Neural progenitor cell (in vitro differentiated cells): Measurements from ENCODE around the gene PITPNC1. TPM values are rescaled to one million over a fixed set of nuclear protein-coding genes. Genes with fewer than 3 reads are reported as not detected.

Experiments used
- DNase-seq: peaks from one replicate; pipeline ENCODE4 v3.0.0-alpha.2; 2016; ENCODE audit warnings: low spot score
- H2AFZ ChIP-seq: fragments of 200-600 bp; sonication (generic); replicated peaks from 2 replicates; pipeline ENCODE4 v1.6.1; 2016; ENCODE audit warnings: antibody characterized with exemption
- H3F3A ChIP-seq: fragments of 200-600 bp; sonication (generic); 2 replicates; pipeline ENCODE4 v1.6.1; 2016; ENCODE audit warnings: antibody characterized with exemption, low read depth
- H3K27ac ChIP-seq: fragments of 200-600 bp; sonication (generic); 2 replicates; pipeline ENCODE4 v1.5.1; 2016; ENCODE audit warnings: mild to moderate bottlenecking
- H3K27me3 ChIP-seq: fragments of 200-600 bp; sonication (generic); 2 replicates; pipeline ENCODE4 v1.6.1; 2016; ENCODE audit warnings: mild to moderate bottlenecking, moderate library complexity
- H3K36me3 ChIP-seq: fragments of 200-600 bp; sonication (generic); 2 replicates; pipeline ENCODE4 v1.5.1; 2016
- H3K4me1 ChIP-seq: fragments of 200-600 bp; sonication (generic); 2 replicates; pipeline ENCODE4 v1.6.1; 2016; ENCODE audit warnings: mixed run types
- H3K4me2 ChIP-seq: fragments of 200-600 bp; sonication (generic); 2 replicates; pipeline ENCODE4 v1.6.1; 2016
- H3K4me3 ChIP-seq: fragments of 200-600 bp; sonication (generic); 2 replicates; pipeline ENCODE4 v1.5.1; 2016
- H3K79me2 ChIP-seq: fragments of 200-600 bp; sonication (generic); 2 replicates; pipeline ENCODE4 v1.6.1; 2016; ENCODE audit warnings: low read depth
- H3K9ac ChIP-seq: fragments of 200-600 bp; sonication (generic); 2 replicates; pipeline ENCODE4 v1.6.1; 2016
- H3K9me3 ChIP-seq: fragments of 200-600 bp; sonication (generic); 2 replicates; pipeline ENCODE4 v1.5.1; 2016; ENCODE audit warnings: low read depth
- H4K20me1 ChIP-seq: fragments of 200-600 bp; sonication (generic); 2 replicates; pipeline ENCODE4 v1.6.1; 2016; ENCODE audit warnings: low read depth
- H3K27ac Mint-ChIP-seq: 3 replicates; pipeline ENCODE4 v1.8.0; 2021; ENCODE audit warnings: mixed read lengths
- H3K27me3 Mint-ChIP-seq: 2 replicates; pipeline ENCODE4 v1.8.0; 2022; ENCODE audit warnings: low read depth, mild to moderate bottlenecking, inconsistent platforms, moderate library complexity, mixed read lengths; ENCODE audit not compliant: insufficient read depth
- H3K36me3 Mint-ChIP-seq: 3 replicates; pipeline ENCODE4 v1.8.0; 2021; ENCODE audit warnings: mixed read lengths
- H3K4me1 Mint-ChIP-seq: 3 replicates; pipeline ENCODE4 v1.8.0; 2021; ENCODE audit warnings: mixed read lengths
- H3K4me3 Mint-ChIP-seq: 3 replicates; pipeline ENCODE4 v1.8.0; 2021; ENCODE audit warnings: mild to moderate bottlenecking, moderate library complexity, mixed read lengths
- H3K9me3 Mint-ChIP-seq: 3 replicates; pipeline ENCODE4 v1.8.0; 2020; ENCODE audit warnings: mixed read lengths
- CTCF ChIP-seq: fragments of 200-600 bp; sonication (generic); IDR thresholded peaks from 2 replicates; pipeline ENCODE4 v1.5.1; 2017; ENCODE audit warnings: antibody characterized with exemption, mild to moderate bottlenecking
- EZH2 ChIP-seq: fragments of 200-600 bp; sonication (generic); IDR thresholded peaks from 2 replicates; pipeline ENCODE4 v1.6.1; 2017; ENCODE audit warnings: antibody characterized with exemption, mild to moderate bottlenecking, moderate library complexity
- EZH2phosphoT487 ChIP-seq: fragments of 200-600 bp; sonication (generic); IDR thresholded peaks from 2 replicates; pipeline ENCODE4 v1.6.1; 2017; ENCODE audit warnings: antibody characterized with exemption
- total RNA-seq: library from RNA; depleted of rRNA; stranded (reverse); fragments of >200 nt; gene quantifications from 2 replicates; pipeline ENCODE4 v1.2.3, GENCODE V29; 2015; ENCODE audit warnings: low replicate concordance

PITPNC1 gene
- total RNA-seq, 1 donor from 2014 or later, result 8.1 TPM

- Mint-ChIP-seq H3K9me3 (no peaks in the 10 kb centered on the region), H3K27ac (peak overlapping the region; percentile 42), H3K4me3 (no peak overlapping the region), H3K27me3 (no peaks in the 10 kb centered on the region), H3K4me1 (peaks cover 35% of the 10 kb centered on the region), H3K36me3 (peaks cover 5% of the 10 kb centered on the region)
- no peaks in the 10 kb centered on the region for H3K9me3 ChIP-seq
- H3K4me1 ChIP-seq, result peaks cover 24% of the 10 kb centered on the region
- no peak overlapping the region for H3K4me3 ChIP-seq
- no peaks in the 10 kb centered on the region for H3K79me2 ChIP-seq
- no peak overlapping the region for H2AFZ ChIP-seq
- H3K27me3 ChIP-seq, result no peaks in the 10 kb centered on the region
- H3F3A ChIP-seq, result peaks cover 27% of the 10 kb centered on the region
- H4K20me1 ChIP-seq, result no peaks in the 10 kb centered on the region
- TF ChIP-seq EZH2 (no peak), EZH2phosphoT487 (no peak), CTCF (no peak)
- H3K4me2 ChIP-seq, result peak overlapping the region; percentile 51
- H3K9ac ChIP-seq, result no peak overlapping the region
- peak overlapping the region; percentile 76 for H3K27ac ChIP-seq
- no peak for DNase-seq
- H3K36me3 ChIP-seq, result no peaks in the 10 kb centered on the region
Measured at GRCh38 chr17:67487506-67487905, 110.4 kb downstream of the PITPNC1 start.

GRCh38 chr17:67488161-67488560 is 111.1 kb downstream of the PITPNC1 start:
- Histone ChIP-seq H3K79me2 (no peaks in the 10 kb centered on the region), H4K20me1 (no peaks in the 10 kb centered on the region), H3K9ac (no peak overlapping the region), H3K27ac (peak overlapping the region; percentile 76), H2AFZ (no peak overlapping the region), H3K36me3 (no peaks in the 10 kb centered on the region), H3K4me2 (peak overlapping the region; percentile 51), H3K9me3 (no peaks in the 10 kb centered on the region), H3F3A (peaks cover 27% of the 10 kb centered on the region), H3K4me3 (no peak overlapping the region), H3K4me1 (peaks cover 24% of the 10 kb centered on the region), H3K27me3 (no peaks in the 10 kb centered on the region)
- H3K9me3 Mint-ChIP-seq, result no peaks in the 10 kb centered on the region
- no peaks in the 10 kb centered on the region for H3K27me3 Mint-ChIP-seq
- no peak overlapping the region for H3K4me3 Mint-ChIP-seq
- peaks cover 5% of the 10 kb centered on the region for H3K36me3 Mint-ChIP-seq
- H3K27ac Mint-ChIP-seq, result peak overlapping the region; percentile 59
- DNase-seq, result no peak
- H3K4me1 Mint-ChIP-seq, result peaks cover 41% of the 10 kb centered on the region
- TF ChIP-seq EZH2, result no peak

- no peak overlapping the region for H3K27ac Mint-ChIP-seq
- Histone ChIP-seq H3K4me1 (peaks cover 24% of the 10 kb centered on the region), H4K20me1 (no peaks in the 10 kb centered on the region), H3K27me3 (no peaks in the 10 kb centered on the region), H3K27ac (no peak overlapping the region), H3K9ac (no peak overlapping the region), H3F3A (peaks cover 27% of the 10 kb centered on the region), H3K79me2 (no peaks in the 10 kb centered on the region), H3K36me3 (no peaks in the 10 kb centered on the region), H3K4me3 (no peak overlapping the region), H2AFZ (no peak overlapping the region), H3K4me2 (no peak overlapping the region), H3K9me3 (no peaks in the 10 kb centered on the region)
- no peak for DNase-seq
- H3K9me3 Mint-ChIP-seq, result no peaks in the 10 kb centered on the region
- H3K27me3 Mint-ChIP-seq, result no peaks in the 10 kb centered on the region
- peaks cover 44% of the 10 kb centered on the region for H3K4me1 Mint-ChIP-seq
- H3K4me3 Mint-ChIP-seq, result no peak overlapping the region
- H3K36me3 Mint-ChIP-seq, result peaks cover 5% of the 10 kb centered on the region
- TF ChIP-seq EZH2phosphoT487 (no peak), CTCF (no peak), EZH2 (no peak)
Measured at GRCh38 chr17:67488768-67489167, 111.7 kb downstream of the PITPNC1 start.

GRCh38 chr17:67489273-67489672 is 112.2 kb downstream of the PITPNC1 start:
- no peaks in the 10 kb centered on the region for H3K9me3 ChIP-seq
- H3F3A ChIP-seq, result peaks cover 27% of the 10 kb centered on the region
- TF ChIP-seq EZH2 (no peak), EZH2phosphoT487 (no peak), CTCF (no peak)
- peaks cover 24% of the 10 kb centered on the region for H3K4me1 ChIP-seq
- H3K4me3 ChIP-seq, result no peak overlapping the region
- no peak overlapping the region for H3K27ac ChIP-seq
- H3K36me3 ChIP-seq, result no peaks in the 10 kb centered on the region
- DNase-seq, result no peak
- no peaks in the 10 kb centered on the region for H3K79me2 ChIP-seq
- H2AFZ ChIP-seq, result no peak overlapping the region
- no peak overlapping the region for H3K4me3 Mint-ChIP-seq
- H3K27me3 Mint-ChIP-seq, result no peaks in the 10 kb centered on the region
- no peaks in the 10 kb centered on the region for H3K27me3 ChIP-seq
- H3K27ac Mint-ChIP-seq, result no peak overlapping the region
- no peaks in the 10 kb centered on the region for H4K20me1 ChIP-seq
- H3K36me3 Mint-ChIP-seq, result peaks cover 3% of the 10 kb centered on the region
- no peaks in the 10 kb centered on the region for H3K9me3 Mint-ChIP-seq
- H3K9ac ChIP-seq, result no peak overlapping the region
- no peak overlapping the region for H3K4me2 ChIP-seq
- peaks cover 47% of the 10 kb centered on the region for H3K4me1 Mint-ChIP-seq
